HG03108 (cell line): ENCODE results near the gene SLC5A10.
"Not testable (repeated sequence)": the region's sequence is repeated elsewhere in the genome, so short reads cannot be mapped to it uniquely, and the experiment has no call there.

Source experiments
- ATAC-seq: cut with Tn5 transposase; IDR thresholded peaks from one replicate; pipeline ENCODE4 v1.9.1; 2021; ENCODE audit warnings: moderate library complexity; ENCODE audit not compliant: unreplicated experiment

Gene SLC5A10

GRCh38 chr17:19037547-19037946, 85.6 kb downstream of the SLC5A10 start:
- ATAC-seq, result not testable (repeated sequence)

GRCh38 chr17:19038007-19038406, 86.0 kb downstream of the SLC5A10 start:
- not testable (repeated sequence) for ATAC-seq

GRCh38 chr17:19038730-19039129, 86.8 kb downstream of the SLC5A10 start:
- ATAC-seq, result peak; percentile 19

- not testable (repeated sequence) for ATAC-seq
These were observed 88.4 kb downstream of the SLC5A10 start for GRCh38 chr17:19040350-19040749.

GRCh38 chr17:19041871-19042270, 89.9 kb downstream of the SLC5A10 start:
- ATAC-seq, result not testable (repeated sequence)

GRCh38 chr17:19042369-19042768, 90.4 kb downstream of the SLC5A10 start:
- not testable (repeated sequence) for ATAC-seq

GRCh38 chr17:19043032-19043431, 91.1 kb downstream of the SLC5A10 start:
- ATAC-seq, result peak; percentile 29

- ATAC-seq, result not testable (repeated sequence)
These were observed 92.7 kb downstream of the SLC5A10 start for GRCh38 chr17:19044643-19045042.

GRCh38 chr17:19046782-19047375, 94.9 kb downstream of the SLC5A10 start, which contains the start of gene GRAP:
TSS of gene GRAP (minus strand) at chr17:19046957. CDS start at chr17:19046926, 31 bp downstream.
- not testable (repeated sequence) for ATAC-seq

GRCh38 chr17:19047510-19047909, 95.5 kb downstream of the SLC5A10 start:
- ATAC-seq, result not testable (repeated sequence)

- ATAC-seq, result not testable (repeated sequence)
These were observed 96.9 kb downstream of the SLC5A10 start for GRCh38 chr17:19048826-19049225.

GRCh38 chr17:19055447-19055846, 103.5 kb downstream of the SLC5A10 start:
- not testable (repeated sequence) for ATAC-seq

GRCh38 chr17:19062009-19062717, 110.2 kb downstream of the SLC5A10 start:
- peak; percentile 37 for ATAC-seq

- peak; percentile 59 for ATAC-seq
These were observed 110.9 kb downstream of the SLC5A10 start for GRCh38 chr17:19062718-19063325.

GRCh38 chr17:19063326-19063956, 111.5 kb downstream of the SLC5A10 start:
- not testable (repeated sequence) for ATAC-seq

- ATAC-seq, result not testable (repeated sequence)
These were observed 112.4 kb downstream of the SLC5A10 start for GRCh38 chr17:19064378-19064777.

GRCh38 chr17:19070318-19071168, 118.6 kb downstream of the SLC5A10 start:
- ATAC-seq, result peak; percentile 91
